Activated effector memory CD4-positive, alpha-beta T cell treated with Interleukin-2 at 50 U/mL for 16 hours (primary cell): ENCODE results near the gene SVBP.

Experiments
- DNase-seq: peaks from one replicate; pipeline ENCODE4 v3.0.0-alpha.2; 2020

The SVBP gene

DNA sequence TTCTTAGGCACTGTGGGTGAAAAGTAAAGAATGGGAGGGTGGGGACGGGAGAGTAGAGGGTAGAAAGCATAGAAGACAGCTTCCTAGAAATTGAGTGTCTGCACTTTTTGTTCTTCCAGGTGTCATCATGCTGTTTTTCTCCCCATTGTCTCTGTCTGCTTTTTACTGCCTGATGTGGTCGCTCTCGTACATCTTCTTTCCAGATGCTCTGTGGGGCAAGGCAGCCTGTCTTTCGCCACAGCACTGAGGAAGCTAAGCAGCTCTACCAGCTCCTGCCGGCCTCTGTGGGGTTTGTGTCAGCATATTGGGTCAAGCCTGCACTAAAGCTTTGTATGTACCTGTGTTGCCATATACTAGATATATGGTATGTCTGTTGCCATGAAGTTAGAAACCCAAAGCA, 19.2 kb downstream of the SVBP start:
- no peak for DNase-seq

DNA sequence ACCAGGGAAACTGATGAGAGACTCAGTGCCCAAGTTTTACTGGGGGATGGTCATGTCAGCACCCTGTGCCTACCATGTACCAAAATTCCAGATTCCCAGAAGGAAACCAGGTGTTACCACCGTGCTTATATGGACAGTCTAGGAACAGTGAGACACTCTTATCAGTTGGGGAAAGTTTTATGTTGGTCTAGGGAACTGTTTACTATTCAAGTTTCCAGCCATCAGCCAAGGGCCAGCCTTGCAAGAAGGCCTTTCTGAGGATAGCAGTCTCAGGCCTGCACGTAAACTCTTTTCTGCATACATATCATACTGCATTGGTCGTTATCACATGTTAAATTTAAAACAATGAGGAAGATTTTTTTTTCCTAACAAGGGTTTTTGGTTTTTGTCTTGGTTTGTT, 19.8 kb downstream of the SVBP start:
- no peak for DNase-seq

DNA sequence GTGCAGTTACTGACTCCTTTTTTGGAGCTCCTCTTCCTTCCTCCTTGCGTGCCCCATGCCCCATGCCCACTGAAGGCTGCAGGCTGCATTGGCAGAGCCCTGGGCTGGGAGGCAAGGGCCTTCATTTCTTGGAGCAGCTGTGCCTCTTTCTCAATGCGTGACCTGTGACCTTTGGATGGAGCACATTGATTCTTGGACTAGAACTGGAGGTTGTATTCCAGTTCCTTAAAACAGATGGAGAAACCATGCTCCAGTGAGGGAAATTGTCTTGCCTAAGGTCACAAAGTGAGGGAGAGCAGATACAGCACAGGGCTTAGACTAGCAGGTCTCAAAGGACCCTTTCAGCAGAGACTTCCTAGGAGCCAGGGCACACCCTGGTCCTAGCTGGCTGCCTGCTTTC, 23.4 kb downstream of the SVBP start:
- DNase-seq: no peak

DNA sequence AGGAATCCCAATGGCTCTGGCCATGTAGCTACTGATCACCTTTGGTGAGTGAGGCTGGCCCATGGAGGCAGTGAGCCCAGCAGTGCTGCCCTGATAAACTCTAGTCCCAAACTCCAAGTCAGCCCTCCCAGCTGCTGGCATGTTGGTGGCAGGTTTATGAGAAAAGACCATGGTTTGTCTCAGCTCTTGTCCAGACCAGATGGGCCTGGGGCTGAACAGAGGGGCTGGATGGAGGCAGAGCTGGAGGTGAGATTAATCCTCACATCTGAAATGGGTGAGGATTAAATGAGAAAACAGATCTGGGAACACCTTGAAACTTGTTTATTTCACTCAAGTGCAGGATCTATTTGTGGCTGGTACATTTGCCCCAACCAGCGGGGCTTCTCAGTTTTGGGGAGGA, 29.2 kb downstream of the SVBP start:
- no peak for DNase-seq

DNA sequence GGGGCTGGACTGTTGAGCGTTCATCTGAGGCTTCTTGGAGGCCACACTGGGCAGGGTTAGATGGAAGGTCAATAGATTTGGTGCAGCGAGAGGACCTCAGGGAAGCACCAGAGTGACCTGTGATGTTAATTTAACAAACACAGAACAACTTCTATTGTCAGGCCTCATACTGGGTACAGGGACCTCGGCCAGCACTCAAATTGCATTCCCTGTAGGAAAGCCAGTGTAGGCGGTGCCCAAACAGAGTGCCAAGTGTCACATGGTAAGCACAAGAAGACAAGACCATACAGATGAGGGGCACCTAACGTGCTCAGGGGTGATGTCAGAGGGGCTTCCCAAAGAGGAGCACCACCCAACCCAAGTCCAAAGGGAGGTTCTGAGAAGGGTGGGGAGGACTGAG, 31.1 kb downstream of the SVBP start:
- no peak for DNase-seq

DNA sequence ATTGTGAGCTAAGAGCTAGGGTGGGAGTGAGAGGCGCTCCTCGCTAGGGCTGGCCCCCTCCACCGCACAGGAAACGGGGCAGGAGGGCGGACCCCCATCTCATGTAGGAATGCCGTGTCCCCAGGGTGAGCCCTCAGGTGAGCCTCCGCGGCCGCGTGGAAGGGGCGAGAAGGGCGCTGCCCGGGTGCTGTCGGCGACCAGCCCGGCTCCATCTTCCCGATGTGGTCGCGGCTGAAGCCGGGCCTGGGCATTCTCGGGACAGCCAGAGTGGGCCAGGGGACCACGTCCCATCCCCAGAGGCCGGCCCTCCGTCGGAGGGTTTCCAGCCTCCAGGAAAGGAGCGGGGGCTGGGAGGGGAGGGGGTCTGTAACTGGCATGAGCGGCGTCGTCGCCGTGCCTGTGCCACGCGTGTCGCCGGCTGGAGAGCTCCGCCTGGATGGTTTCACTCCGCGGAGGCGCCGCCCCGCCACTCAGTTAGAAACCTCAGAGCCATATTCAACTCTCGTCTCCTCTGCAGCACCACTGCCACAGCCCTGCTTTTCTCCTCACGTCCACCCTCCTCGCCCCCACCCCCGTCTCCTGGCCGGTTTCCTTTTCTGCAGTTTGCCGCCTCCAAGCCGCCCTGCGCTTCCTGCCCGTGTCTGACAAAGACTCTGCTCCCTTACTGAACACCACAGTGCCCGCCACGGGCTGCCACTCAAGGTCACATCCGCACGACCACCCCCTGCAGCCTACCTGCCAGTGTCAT, 32.1 kb downstream of the SVBP start, which contains the start of gene TMEM269:
Gene TMEM269, plus strand, starts transcription at position 46 of the 748 bp plus-strand sequence. CDS start 4,903 bp downstream, outside the sequence.
- DNase-seq: peak; percentile 31

DNA sequence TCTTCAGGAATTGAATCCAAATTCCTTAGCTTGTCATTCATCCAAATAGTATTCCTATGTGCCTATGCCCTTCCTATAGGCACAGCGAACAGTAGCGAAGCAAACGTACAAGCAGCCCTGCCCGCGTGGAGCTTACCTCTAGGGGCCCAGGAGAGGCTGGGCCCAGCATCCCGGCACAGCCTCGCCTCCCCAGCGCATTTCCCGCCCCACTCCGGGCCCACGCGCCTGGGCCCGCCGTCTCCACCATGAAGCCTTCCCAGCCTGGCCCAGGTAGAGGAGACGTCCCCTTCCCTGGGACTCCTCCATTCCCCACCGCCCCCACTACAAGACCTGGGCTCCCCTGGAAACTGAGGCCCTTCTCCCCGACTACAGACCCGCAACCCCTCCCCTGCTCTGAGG, 32.7 kb downstream of the SVBP start:
- DNase-seq: no peak

DNA sequence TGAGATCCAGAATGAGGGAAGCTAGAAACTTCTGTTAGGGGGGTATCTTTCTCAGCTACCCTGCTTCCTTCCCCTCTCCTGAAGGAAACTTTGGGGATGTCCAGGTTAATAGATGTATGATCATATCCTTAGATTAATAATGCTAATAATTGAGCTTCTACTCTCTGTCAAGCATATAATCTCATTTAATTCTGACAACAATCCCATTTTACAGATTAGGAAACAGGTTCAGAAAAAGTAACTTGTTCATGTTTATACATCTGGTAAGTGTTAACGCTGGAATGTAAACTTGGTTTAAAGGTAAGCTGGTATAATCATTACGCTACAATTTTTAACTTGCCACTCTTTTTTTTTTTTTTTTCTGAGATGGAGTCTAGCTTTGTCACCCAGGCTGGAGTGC, 34.1 kb downstream of the SVBP start:
- DNase-seq: no peak

DNA sequence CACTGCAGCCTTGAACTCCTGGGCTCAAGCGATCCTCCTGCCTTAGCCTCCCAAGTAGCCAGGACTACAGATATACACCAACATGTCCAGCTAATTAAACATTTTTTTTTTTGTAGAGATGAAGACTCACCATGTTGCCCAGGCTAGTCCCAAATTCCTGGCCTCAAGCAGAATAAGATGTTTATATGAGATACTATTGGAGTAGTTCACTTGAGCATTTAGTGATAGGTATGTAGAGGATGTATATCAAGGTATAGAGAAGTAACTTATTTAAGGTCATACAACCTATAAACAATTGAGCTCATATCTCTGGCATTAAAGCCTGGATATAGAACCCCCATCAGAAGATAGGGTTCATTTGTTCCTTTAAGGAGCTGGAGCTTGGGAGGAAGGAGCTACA, 37.0 kb downstream of the SVBP start:
- no peak for DNase-seq

GRCh38 chr1:42779725-42780124, 37.5 kb downstream of the SVBP start:
- DNase-seq: no peak

DNA sequence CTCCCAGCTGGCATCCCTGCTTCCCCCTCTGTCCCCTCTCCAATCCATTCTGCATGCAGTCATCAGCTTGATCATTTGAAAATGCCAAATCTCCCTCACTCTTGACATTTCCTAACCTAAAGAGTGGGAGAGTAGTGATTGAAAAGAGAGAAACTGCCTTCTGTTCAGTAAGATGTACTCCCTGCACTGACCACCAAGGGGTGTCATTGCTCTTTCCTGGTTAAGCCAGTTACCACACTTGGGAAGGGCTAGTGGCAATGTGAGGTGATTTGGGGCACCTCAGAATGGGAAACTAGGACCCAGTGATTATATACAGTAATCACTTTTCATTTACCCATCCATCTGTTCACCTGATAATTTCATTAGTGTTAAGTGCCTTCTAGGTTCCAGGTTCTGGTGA, 39.3 kb downstream of the SVBP start:
- DNase-seq: no peak

- DNase-seq: no peak
Observed at GRCh38 chr1:42776502-42776901, 40.7 kb downstream of the SVBP start.

DNA sequence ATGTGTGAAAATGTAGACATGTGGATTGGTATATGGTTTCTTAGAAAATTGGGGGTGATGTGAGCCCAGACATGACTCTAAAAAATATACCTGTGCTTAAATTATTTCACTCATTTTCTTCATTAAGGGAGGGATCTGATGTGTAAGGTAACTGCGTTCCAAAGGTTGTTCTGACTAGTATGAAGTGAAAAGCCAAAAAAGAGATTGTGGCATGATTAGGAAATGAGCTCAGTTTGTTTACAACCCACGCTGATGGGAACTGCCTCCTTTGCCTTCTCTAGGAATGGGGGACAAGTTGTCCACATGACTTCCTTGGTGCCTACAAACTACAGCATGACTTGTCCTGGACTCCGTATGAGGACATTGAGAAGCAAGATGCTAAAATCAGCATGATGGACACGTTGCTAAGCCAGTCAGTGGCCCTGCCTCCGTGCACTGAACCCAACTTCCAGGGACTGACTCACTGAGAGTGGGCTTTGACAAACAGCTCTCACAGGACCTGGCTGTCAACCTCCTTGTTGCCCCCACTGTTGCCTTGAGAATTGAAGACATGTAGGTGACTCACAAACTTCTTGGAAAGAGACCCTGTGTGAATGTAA, 42.2 kb downstream of the SVBP start:
- no peak for DNase-seq

DNA sequence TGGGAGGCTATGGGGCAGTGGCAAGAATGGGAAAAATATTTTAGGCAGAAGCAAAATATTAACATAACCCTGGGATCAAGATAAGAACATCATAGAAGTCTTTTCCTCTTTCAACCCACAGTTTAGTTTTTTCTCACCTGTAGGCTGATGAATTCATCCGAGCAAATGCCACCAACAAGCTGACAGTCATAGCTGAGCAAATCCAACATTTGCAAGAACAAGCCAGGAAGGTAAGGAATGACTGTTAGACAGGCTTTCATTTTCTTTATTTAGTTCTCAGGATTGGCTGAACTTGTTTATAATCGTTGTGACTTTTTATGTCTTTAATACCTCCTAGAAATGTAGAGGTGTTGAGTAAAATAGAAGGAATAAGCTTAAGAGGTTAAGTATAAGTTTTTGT, 43.8 kb downstream of the SVBP start:
- no peak for DNase-seq

DNA sequence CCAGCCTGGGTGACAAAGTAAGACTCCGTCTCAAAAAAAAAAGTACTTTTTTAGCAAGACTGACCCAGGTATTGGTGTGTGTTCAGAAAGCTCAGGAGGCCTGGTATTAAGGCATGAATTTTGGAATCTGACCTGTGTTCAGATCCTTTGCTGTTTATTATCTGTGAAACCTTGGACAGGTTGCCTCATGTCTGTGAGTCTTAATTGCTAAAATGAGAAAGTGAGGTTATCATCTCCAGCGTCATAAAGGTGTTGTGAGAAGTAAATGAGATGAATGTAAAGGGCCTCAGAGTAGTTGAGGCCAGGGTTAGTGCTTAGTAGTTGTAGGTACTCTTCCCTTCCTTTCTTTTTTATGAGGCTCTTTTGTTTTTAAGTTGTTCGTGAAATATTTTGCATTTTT, 47.4 kb downstream of the SVBP start:
- no peak for DNase-seq

GRCh38 chr1:42768172-42768571, 49.0 kb downstream of the SVBP start:
- DNase-seq: no peak

DNA sequence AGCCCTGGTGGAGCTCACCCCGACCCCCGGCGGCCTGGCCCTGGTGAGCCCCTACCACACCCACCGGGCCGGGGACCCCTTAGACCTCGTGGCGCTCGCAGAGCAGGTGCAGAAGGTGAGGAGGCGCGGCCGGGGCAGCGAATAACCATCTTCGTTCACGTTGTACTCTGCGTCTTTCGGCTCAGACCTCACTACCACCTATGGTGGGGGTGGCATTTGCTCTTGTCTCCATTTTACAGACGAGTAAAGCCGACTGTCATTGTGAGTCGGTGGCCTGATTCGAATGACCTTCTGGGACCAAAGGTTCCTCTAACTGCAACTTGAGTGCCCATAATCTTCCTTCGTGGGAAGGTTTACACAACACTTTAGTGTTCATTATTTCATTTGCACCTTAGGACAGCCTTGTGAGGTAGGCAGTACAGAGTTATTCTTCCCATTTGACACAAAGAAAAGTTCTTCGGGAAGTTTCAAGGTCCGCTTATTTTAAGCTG, 49.6 kb downstream of the SVBP start:
- DNase-seq: no peak

DNA sequence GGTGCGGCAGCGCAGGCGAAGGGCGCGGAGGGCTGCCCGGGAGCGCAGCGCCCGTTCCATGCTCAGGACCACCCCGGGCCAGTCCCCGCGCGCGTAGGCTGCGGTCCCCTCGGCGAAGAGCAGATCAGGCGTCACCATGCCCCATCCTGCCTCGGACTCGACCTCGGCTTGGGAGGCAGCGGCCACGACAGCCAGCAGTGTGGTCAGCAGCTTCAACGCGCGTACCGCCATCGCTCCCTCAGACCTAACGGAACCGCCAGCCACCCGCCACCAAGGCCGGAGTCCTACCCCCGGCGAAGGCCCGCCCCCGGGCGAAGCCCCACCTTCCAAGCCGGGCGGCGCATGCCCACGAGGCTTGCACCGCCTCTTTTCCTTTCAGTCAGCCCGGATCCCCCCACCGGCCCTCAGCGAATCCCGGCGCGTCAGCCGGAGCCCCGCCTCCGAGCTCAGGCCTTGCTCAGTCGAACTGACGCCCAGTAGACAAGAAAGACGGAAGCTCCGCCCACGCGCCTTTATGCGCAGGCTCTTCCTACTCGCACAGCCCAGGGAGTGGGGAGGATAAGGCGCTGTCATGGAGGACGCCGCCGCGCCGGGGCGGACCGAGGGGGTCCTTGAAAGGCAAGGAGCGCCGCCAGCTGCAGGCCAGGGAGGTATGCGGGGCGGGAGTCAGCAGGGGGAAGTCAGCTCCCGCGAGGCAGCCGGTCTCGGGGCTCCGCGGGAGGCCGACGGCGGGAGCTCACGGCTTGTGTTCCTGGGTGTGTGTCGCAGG, 50.3 kb downstream of the SVBP start, which contains the start of the genes C1orf50 and P3H1:
Gene C1orf50, plus strand, starts transcription at position 509 of the 769 bp plus-strand sequence. Its CDS starts 63 bp downstream, at position 572.
Gene P3H1, minus strand, starts transcription at position 288 of the 769 bp plus-strand sequence. Its CDS starts 57 bp downstream, at position 231.
- peak; percentile 100 for DNase-seq

- DNase-seq: no peak
Observed at GRCh38 chr1:42765832-42766740, 51.1 kb downstream of the SVBP start.

DNA sequence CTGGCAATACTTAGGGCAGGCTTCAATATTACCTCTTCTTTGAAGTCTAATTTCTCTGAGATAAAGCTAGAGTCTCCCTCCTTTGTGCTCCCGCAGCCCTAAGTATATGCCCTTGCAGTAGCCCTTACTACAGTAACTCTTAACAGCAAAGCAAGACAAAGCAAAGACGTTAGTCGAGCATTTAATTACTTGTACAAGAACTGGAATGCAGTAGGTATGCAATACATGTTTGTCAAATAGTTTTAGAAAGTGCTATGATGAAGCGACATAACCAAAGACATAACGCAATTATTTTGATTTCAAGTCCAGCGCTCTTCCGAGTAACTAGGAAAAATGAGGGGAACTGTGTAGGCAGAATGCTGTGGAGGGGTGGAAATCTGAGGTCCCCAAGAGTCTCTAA, 51.9 kb downstream of the SVBP start:
- DNase-seq: no peak

GRCh38 chr1:42762269-42762668, 54.9 kb downstream of the SVBP start:
- no peak for DNase-seq

- no peak for DNase-seq
Observed at GRCh38 chr1:42761567-42761966, 55.6 kb downstream of the SVBP start.
